HG03439 (cell line): ENCODE measurements around the gene OGN.
"Not testable (repeated sequence)": the region's sequence is repeated elsewhere in the genome, so short reads cannot be mapped to it uniquely, and the experiment has no call there.

Source experiments
- ATAC-seq: cut with Tn5 transposase; IDR thresholded peaks from one replicate; pipeline ENCODE4 v1.9.1; 2021; ENCODE audit warnings: mild to moderate bottlenecking, moderate library complexity; ENCODE audit not compliant: unreplicated experiment

The OGN gene

DNA sequence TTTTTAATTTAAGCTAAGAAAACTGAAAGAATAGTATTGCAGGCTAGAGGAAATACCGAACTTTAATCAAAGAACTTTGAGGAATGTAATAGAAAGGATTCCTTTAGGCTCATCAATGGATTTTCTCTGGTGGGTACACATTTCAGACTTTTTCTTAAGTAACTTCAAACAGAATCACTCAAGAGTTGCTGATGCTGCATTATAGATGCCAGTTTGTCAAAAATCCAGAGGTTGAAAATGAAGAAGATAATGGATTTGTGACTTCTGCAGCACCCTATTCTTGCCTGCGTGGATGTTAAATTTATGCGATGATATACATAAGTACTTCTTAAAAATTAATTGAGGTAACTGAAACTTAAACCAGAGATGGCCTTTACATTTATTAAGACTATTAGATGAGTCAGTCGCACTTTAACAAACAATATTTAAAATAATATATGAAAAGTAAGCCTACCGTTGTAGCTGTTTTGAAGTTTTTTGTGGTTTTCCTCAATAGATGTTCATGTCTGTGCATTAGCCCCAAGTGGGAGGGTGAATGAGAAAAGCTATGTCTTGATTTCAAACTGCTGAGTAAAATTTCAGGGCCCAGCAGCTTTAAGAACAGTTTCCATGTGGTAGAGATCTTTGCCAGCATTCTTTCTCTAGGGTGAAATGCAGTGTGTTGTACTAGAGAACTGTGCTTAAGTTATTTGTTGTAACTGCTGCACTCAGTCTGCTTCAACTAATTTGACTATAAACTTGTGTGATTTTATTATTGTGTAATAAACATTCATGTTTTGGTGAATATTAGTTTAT, at the start of gene OGN:
Gene OGN (minus strand): TSS at position 537 of the 795 bp plus-strand sequence. CDS start 1,171 bp downstream, outside the sequence.
- no peak for ATAC-seq

GRCh38 chr9:92446536-92446935, 42.2 kb upstream of the OGN start:
- ATAC-seq = no peak

- ATAC-seq = no peak
Measured at GRCh38 chr9:92444841-92445240, 40.5 kb upstream of the OGN start.

GRCh38 chr9:92440751-92441046, 36.3 kb upstream of the OGN start:
- ATAC-seq = no peak

GRCh38 chr9:92439921-92440750, 35.8 kb upstream of the OGN start:
- ATAC-seq = no peak

- no peak for ATAC-seq
Measured at GRCh38 chr9:92438900-92439526, 34.6 kb upstream of the OGN start.

- ATAC-seq = no peak
Measured at GRCh38 chr9:92435263-92435662, 30.9 kb upstream of the OGN start.

GRCh38 chr9:92432972-92433548, 28.7 kb upstream of the OGN start:
- ATAC-seq = no peak

DNA sequence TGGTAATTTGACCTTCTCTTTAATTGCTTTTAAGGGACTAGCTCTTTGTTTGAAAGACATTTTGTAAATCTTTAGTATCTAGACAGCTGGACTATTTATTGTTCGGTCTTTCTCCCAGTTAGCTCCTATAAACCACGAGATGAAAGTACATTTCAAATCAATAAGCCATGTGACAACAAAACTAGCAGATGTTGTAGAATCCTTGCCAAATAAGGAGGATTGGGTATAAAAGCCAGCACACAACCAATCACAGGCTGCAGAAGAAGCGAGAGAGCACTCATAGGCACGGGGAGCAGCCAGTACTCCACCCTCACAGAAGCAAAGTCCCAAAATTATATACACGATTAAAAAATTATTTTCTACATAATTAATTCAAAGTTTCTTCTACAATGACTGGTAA, 28.0 kb upstream of the OGN start:
- ATAC-seq = no peak

- no peak for ATAC-seq
Measured at GRCh38 chr9:92429836-92430235, 25.5 kb upstream of the OGN start.

GRCh38 chr9:92426501-92427145, 22.2 kb upstream of the OGN start:
- ATAC-seq = no peak

- ATAC-seq = no peak
Measured at GRCh38 chr9:92425474-92425873, 21.1 kb upstream of the OGN start.

DNA sequence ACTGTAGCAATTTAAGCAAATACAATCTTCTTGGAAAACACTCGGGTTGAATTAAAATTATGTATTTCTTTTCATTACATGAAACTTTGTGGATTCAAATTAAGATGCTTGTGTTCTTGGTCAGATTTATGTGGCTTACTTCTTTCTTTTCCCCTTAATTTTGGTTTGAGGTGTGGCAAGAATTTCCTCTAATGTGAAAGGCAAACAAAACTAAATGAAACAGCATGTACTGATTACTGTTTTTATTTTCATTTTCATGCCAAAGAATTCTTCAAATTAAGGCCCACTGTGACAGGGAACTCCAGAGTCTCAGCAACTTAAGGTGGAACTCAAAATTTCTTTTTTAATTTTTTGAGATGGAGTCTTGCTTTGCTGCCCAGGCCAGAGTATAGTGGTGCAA, 20.0 kb upstream of the OGN start, which contains the start of gene OMD:
Gene OMD (minus strand): TSS at position 132 of the 400 bp plus-strand sequence. CDS start 6,913 bp downstream, outside the sequence.
- no peak for ATAC-seq

DNA sequence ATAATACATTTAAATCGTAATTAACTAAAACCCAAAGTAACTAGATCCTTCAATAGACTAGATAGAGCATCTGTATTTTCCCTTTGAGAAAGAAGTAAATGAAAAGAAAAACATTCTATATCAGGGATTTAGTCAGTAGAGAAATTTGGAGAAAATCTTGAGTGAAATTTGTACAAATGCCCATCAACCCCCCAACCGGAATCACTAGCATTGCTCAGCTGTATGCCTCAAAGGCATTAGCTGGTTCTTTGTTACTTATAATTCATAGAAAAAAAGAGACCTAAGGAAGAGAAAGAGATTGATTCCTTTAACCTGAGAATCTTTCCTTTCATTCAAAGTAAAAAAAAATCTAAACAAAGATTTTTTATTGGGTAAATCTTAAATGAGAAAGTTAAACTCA, 19.2 kb upstream of the OGN start:
- no peak for ATAC-seq

GRCh38 chr9:92422611-92423338, 18.4 kb upstream of the OGN start:
- no peak for ATAC-seq

GRCh38 chr9:92414566-92414965, 10.2 kb upstream of the OGN start:
- ATAC-seq = no peak

GRCh38 chr9:92411157-92411556, 6.8 kb upstream of the OGN start:
- not testable (repeated sequence) for ATAC-seq

DNA sequence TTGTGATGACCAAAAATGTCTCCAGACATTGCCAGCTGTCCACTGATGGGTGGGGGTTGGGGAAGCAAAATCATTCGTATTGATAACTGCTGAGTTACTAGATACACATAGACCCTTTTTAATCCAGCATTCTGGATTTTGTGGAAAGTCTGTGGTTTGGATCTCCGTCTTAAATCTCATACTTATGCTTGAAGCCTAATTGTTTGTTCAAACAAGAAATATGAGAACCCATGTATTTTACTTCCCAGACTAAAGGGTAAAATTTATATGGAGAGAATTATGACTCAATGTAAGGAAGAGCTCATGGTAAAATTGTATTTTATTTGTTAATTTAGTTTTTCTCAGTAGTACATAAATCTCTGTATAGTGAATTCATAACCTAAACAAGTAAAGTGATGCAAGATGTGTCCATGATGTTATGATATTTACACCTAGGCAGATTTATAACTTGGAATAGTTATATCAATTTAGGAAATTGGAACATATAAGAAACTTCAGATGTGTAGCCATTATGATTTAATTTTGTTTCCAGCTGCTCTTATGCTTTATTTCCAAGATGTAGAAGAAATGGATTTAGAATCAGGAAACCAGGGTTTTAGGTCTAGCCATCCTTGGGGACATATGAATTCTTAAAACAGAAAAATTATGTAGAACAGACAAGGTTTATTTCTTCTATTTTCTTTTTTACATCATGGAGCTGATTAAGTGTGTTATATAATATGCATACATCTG, 4.5 kb upstream of the OGN start:
- no peak for ATAC-seq

DNA sequence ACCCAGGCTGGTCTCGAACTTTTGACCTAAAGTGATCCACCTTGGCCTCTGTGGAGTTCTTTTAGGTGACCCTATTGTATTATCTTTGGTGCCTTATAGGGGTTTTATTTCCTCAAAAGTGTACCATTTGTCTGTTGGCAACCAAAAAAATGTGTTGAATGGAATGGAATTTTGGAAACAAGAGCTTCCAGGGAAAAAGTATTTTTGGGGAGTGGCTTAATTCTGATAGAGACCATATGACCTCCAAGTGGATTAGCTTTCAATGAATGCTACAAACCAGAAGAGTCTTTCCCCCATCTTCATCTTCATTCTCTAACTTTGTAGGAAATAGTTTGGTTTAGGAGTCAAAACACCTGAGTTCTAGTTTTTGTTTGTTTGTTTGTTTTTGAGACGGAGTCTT, 3.4 kb upstream of the OGN start:
- no peak for ATAC-seq

- ATAC-seq = no peak
Measured at GRCh38 chr9:92406477-92406876, 2.1 kb upstream of the OGN start.
